Adrenal gland (tissue), 12 donors: ENCODE results near the gene TMEM120B. TPM values are rescaled to one million over a fixed set of nuclear protein-coding genes. Genes with fewer than 3 reads are reported as not detected.

Experiments
- DNase-seq, 7 donors: peaks; one replicate each; pipeline ENCODE4 v3.0.0-alpha.2; 2019 to 2020
- H3K27ac ChIP-seq, 5 donors: fragments of 200-600 bp; sonication (generic) in 4 of 5; 1 replicate in 3 of 5; 2 replicates in 2 of 5; pipeline versions ENCODE4 v1.5.1 to v1.8.0; 2016 to 2020; ENCODE audit warnings: mild to moderate bottlenecking in 1 of 5
- H3K27me3 ChIP-seq: fragments of 200-600 bp; 2 replicates; pipeline ENCODE4 v1.8.0; 2021
- H3K36me3 ChIP-seq, 2 donors: fragments of 200-600 bp; replicated peaks in 1 of 2; 1 replicate in 1 of 2; 2 replicates in 1 of 2; pipeline versions ENCODE4 v1.5.1 to v1.8.0; 2018 to 2022
- H3K4me1 ChIP-seq, 2 donors: fragments of 200-600 bp; replicated peaks in 1 of 2; 1 replicate in 1 of 2; 2 replicates in 1 of 2; pipeline versions ENCODE4 v1.5.1 to v1.8.0; 2018 to 2021
- H3K4me3 ChIP-seq, 4 donors: fragments of 200-600 bp; sonication (generic) in 3 of 4; one replicate each; pipeline ENCODE4 v1.5.1; 2016 to 2018
- H3K9me3 ChIP-seq, 3 donors: fragments of 200-600 bp; sonication (generic) in 1 of 3; replicated peaks in 1 of 3; 1 replicate in 2 of 3; 2 replicates in 1 of 3; pipeline versions ENCODE4 v1.5.1 to v1.8.0; 2016 to 2021
- CTCF ChIP-seq, 6 experiments: fragments of 450-650 bp in 4 of 6; fragments of 200-600 bp in 2 of 6; sonication (generic) in 1 of 6; IDR thresholded peaks; 1 replicate in 5 of 6; 2 replicates in 1 of 6; pipeline versions ENCODE4 v1.5.1 to v1.8.0; 2016 to 2021; ENCODE audit warnings: antibody characterized with exemption in 6 of 6, mild to moderate bottlenecking in 2 of 6, moderate library complexity in 1 of 6
- POLR2A ChIP-seq, 2 donors: fragments of 450-650 bp; IDR thresholded peaks; one replicate each; pipeline ENCODE4 v1.6.1; 2017; ENCODE audit warnings: antibody characterized with exemption in 2 of 2, mild to moderate bottlenecking in 2 of 2, moderate library complexity in 1 of 2
- WGBS, 4 donors: extraction: QIAGEN DNeasy Blood & Tissue Kit in 2 of 4; methylation state at CpG; one replicate each; pipeline versions ENCODE4 v1.1.5 to v1.1.7; 2013 to 2017; 5-methylcytosine and 5-hydroxymethylcytosine counted together
- intact Hi-C, 2 donors: fragments of 100-400 bp; cut with DNase I; formaldehyde crosslinking; loops; one replicate each; pipeline versions ENCODE4 v1.14.1 to v1.15.0; 2022 to 2023
- polyA plus RNA-seq, 3 donors: library from polyadenylated mRNA; stranded (reverse); fragments of 200-250 nt in 2 of 3; fragments of 350-450 nt in 1 of 3; fragmentation: Illumina TruSeq in 1 of 3; extraction: RNeasy Lipid Tissue Mini Kit (QIAGEN cat#74804) in 1 of 3; gene quantifications; one replicate each; pipeline ENCODE4 v1.2.3, GENCODE V29; 2013 to 2014
- total RNA-seq, 9 donors: library from RNA; depleted of rRNA in 4 of 9; stranded (reverse); fragments of >200 nt in 4 of 9; fragments of 120-200 nt in 1 of 9; fragmentation: NEBNext Ultra II Directional in 1 of 9; extraction: Animal tissue kit (Norgen Biotek cat#: 25700) in 1 of 9; gene quantifications; one replicate each; pipeline versions ENCODE4 v1.1.0 to v1.2.4, GENCODE V29; 2013 to 2023
- donor health status: healthy with polysubstance abuse.
- donor health status: Bipolar disorder and iron deficiency.
- donor health status: DM: yes; HTN: yes; CAD: no.
- donor health status: DM: no; HTN: no; CAD: no.
- donor health status: DM: no; HTN: no; CAD: no.
- donor health status: DM: yes; HTN: yes; CAD: no.

TMEM120B gene
- total and polyA plus RNA-seq, 12 donors = 4.6 to 19.7 (median 8.7) TPM

GRCh38 chr12:121825041-121825523, 112.5 kb downstream of the TMEM120B start:
- no peak for DNase-seq
- no peak overlapping the region for H3K27ac ChIP-seq
- H3K4me3 ChIP-seq = no peak overlapping the region
- no peaks in the 10 kb centered on the region for H3K27me3 ChIP-seq
- H3K9me3 ChIP-seq = no peaks in the 10 kb centered on the region
- WGBS, 4 donors = 89 to 94% (median 91%) methylated on average over 18 of the region's 18 CpGs
- H3K4me1 ChIP-seq = no peaks in the 10 kb centered on the region
- no peak for TF ChIP-seq CTCF (IDR thresholded peaks at IDR 0.05)
- no peak for TF ChIP-seq POLR2A (IDR thresholded peaks at IDR 0.05)
- intact Hi-C loops = no loop called here
- peaks cover 0 to 82% of the 10 kb centered on the region in 2 donors for H3K36me3 ChIP-seq

GRCh38 chr12:121826318-121827150, 114.0 kb downstream of the TMEM120B start:
- H3K27me3 ChIP-seq = no peaks in the 10 kb centered on the region
- WGBS, 4 donors = 88 to 96% (median 89%) methylated on average over 15 to 18 of the region's 18 CpGs
- intact Hi-C loops = no loop called here
- no peak for TF ChIP-seq POLR2A (IDR thresholded peaks at IDR 0.05)
- no peak for TF ChIP-seq CTCF (IDR thresholded peaks at IDR 0.05)
- no peaks in the 10 kb centered on the region for H3K9me3 ChIP-seq
- peaks cover 0 to 82% of the 10 kb centered on the region in 2 donors for H3K36me3 ChIP-seq
- H3K4me3 ChIP-seq = no peak overlapping the region
- H3K4me1 ChIP-seq = no peaks in the 10 kb centered on the region
- no peak for DNase-seq
- no peak overlapping the region for H3K27ac ChIP-seq

GRCh38 chr12:121827351-121828099, 115.0 kb downstream of the TMEM120B start:
- Histone ChIP-seq H3K27me3 (no peaks in the 10 kb centered on the region), H3K36me3 (peaks cover 0 to 82% of the 10 kb centered on the region in 2 donors), H3K27ac (peak overlapping the region in 1 of 5 donors; percentile 34), H3K4me3 (no peak overlapping the region), H3K4me1 (no peaks in the 10 kb centered on the region), H3K9me3 (no peaks in the 10 kb centered on the region)
- no peak for DNase-seq
- intact Hi-C loops = no loop called here
- 90 to 95% (median 92%) methylated on average over 38 to 48 of the region's 48 CpGs for WGBS, 4 donors
- TF ChIP-seq CTCF (IDR thresholded peaks at IDR 0.05) (no peak), POLR2A (IDR thresholded peaks at IDR 0.05) (no peak)

- intact Hi-C loops = no loop called here
- peak overlapping the region in 1 of 5 donors; percentile 34 for H3K27ac ChIP-seq
- no peaks in the 10 kb centered on the region for H3K9me3 ChIP-seq
- WGBS, 4 donors = 88 to 97% (median 93%) methylated on average over 8 of the region's 8 CpGs
- H3K4me1 ChIP-seq = no peaks in the 10 kb centered on the region
- peak in 1 of 7 donors; percentile 81 for DNase-seq
- TF ChIP-seq CTCF (IDR thresholded peaks at IDR 0.05) (no peak), POLR2A (IDR thresholded peaks at IDR 0.05) (no peak)
- H3K27me3 ChIP-seq = no peaks in the 10 kb centered on the region
- no peak overlapping the region for H3K4me3 ChIP-seq
- peaks cover 0 to 76% of the 10 kb centered on the region in 2 donors for H3K36me3 ChIP-seq
Observed at GRCh38 chr12:121828306-121828705, 115.8 kb downstream of the TMEM120B start.
